ENCODE results near the gene TPCN2.

DNA sequence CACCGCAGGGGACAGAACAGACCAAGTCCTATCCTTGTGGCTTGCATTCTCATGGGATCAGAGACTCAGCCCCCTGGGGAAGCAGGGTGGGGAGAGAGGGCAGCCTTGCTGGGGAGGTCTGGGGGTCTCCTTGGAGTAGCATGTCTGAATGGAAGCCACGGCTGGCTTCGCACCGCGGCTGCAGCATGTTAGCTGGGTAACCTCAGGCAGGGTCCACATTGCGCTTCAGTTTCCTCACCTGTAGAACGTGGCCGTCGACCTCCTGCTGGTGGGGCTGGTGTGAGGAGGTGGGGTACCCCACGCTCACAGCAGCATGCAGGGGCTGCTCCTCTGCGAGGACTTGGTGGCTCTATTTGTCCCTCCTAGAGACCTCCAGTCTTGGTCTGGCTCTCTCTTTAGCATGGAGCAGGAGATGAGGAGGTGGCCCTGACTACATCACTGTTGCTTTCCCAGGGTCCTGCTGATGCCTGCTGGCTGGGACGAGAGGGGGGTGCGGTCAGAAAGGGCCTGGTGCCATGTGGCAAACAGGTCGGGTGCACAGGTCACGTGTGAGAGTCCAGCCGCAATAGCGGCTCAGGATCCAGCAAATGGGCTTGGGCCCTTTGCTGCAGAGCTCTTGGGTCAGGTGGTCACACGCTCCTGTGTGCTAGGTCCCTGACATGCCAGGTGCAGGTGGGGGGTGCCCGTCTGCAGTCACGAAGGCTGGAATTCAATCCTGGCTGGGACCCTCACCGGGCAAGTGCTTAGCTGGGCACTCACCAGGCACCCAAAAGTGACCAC lies 71.6 kb downstream of the TPCN2 start:
- TF ChIP-seq, protein P1, sequence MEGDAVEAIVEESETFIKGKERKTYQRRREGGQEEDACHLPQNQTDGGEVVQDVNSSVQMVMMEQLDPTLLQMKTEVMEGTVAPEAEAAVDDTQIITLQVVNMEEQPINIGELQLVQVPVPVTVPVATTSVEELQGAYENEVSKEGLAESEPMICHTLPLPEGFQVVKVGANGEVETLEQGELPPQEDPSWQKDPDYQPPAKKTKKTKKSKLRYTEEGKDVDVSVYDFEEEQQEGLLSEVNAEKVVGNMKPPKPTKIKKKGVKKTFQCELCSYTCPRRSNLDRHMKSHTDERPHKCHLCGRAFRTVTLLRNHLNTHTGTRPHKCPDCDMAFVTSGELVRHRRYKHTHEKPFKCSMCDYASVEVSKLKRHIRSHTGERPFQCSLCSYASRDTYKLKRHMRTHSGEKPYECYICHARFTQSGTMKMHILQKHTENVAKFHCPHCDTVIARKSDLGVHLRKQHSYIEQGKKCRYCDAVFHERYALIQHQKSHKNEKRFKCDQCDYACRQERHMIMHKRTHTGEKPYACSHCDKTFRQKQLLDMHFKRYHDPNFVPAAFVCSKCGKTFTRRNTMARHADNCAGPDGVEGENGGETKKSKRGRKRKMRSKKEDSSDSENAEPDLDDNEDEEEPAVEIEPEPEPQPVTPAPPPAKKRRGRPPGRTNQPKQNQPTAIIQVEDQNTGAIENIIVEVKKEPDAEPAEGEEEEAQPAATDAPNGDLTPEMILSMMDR (IDR thresholded peaks at IDR 0.05; ENCODE audit: poor library complexity, severe bottlenecking): no peak
- TF ChIP-seq POLR2AphosphoS5 (IDR thresholded peaks at IDR 0.05) (no peak), SMC3 (conservative IDR thresholded peaks at IDR 0.05; ENCODE audit: poor library complexity) (no peak), EZH2 (IDR thresholded peaks at IDR 0.05; ENCODE audit: borderline replicate concordance, insufficient read depth, low read length, poor library complexity, severe bottlenecking) (no peak), TAF1 (IDR thresholded peaks at IDR 0.05; ENCODE audit: low read depth) (no peak), MXI1 (conservative IDR thresholded peaks at IDR 0.05; ENCODE audit: poor library complexity, severe bottlenecking) (no peak)

Data from neural cell (in vitro differentiated cells).